Activated naive CD4-positive, alpha-beta T cell treated with anti-CD3 and anti-CD28 coated beads for 36 hours (primary cell): ENCODE results near the gene CLDN17. TPM values are rescaled to one million over a fixed set of nuclear protein-coding genes. Genes with fewer than 3 reads are reported as not detected.

Experiments used
- CTCF ChIA-PET: fragments of 350-600 bp; sonication (Branson Sonifier 250); formaldehyde crosslinking; loops from one replicate; lab custom pipeline; 2021; ENCODE audit warnings: antibody characterized with exemption; lab: Charles Lee
- DNase-seq: peaks from one replicate; pipeline ENCODE4 v3.0.0-alpha.2; 2020
- H3K27ac Mint-ChIP-seq: one replicate; pipeline ENCODE4 v1.8.0; 2021; ENCODE audit warnings: mild to moderate bottlenecking, mixed read lengths
- H3K27me3 Mint-ChIP-seq: one replicate; pipeline ENCODE4 v1.8.0; 2021; ENCODE audit warnings: low read depth, mixed read lengths
- H3K36me3 Mint-ChIP-seq: one replicate; pipeline ENCODE4 v1.8.0; 2021; ENCODE audit warnings: low read depth, mixed read lengths
- H3K4me1 Mint-ChIP-seq: one replicate; pipeline ENCODE4 v1.8.0; 2021; ENCODE audit warnings: low read depth, mixed read lengths
- H3K4me3 Mint-ChIP-seq: one replicate; pipeline ENCODE4 v1.8.0; 2021; ENCODE audit warnings: mild to moderate bottlenecking, moderate library complexity, mixed read lengths
- H3K9me3 Mint-ChIP-seq: one replicate; pipeline ENCODE4 v1.8.0; 2021; ENCODE audit warnings: mixed read lengths
- intact Hi-C: fragments of 100-400 bp; cut with micrococcal nuclease; formaldehyde crosslinking; loops from one replicate; pipeline ENCODE4 v1.15.1; 2023
- total RNA-seq, 2 experiments: library from RNA; stranded (reverse); gene quantifications; one replicate each; pipeline ENCODE4 v1.2.3, GENCODE V29; 2021

CLDN17 gene
- total RNA-seq, 2 experiments from 2014 or later, result not detected

GRCh38 chr21:30168086-30168485 lies 1.5 kb upstream of the CLDN17 start:
- H3K9me3 Mint-ChIP-seq, result no peaks in the 10 kb centered on the region
- H3K27me3 Mint-ChIP-seq, result peaks cover 2% of the 10 kb centered on the region
- no peaks in the 10 kb centered on the region for H3K36me3 Mint-ChIP-seq
- no peaks in the 10 kb centered on the region for H3K4me1 Mint-ChIP-seq
- no peak overlapping the region for H3K4me3 Mint-ChIP-seq
- CTCF ChIA-PET, result interaction anchor here (0.6 kb wide), 1 partner anchor 48 kb away, joined by 3 read pairs; the partner anchor contains the start of gene CLDN8
- no peak for DNase-seq
- no peak overlapping the region for H3K27ac Mint-ChIP-seq
- intact Hi-C loops, result no loop called here

GRCh38 chr21:30166171-30166570 lies 434 bp downstream of the CLDN17 start:
- Mint-ChIP-seq H3K4me1 (no peaks in the 10 kb centered on the region), H3K27me3 (peaks cover 4% of the 10 kb centered on the region)

GRCh38 chr21:30164796-30165195 lies 1.8 kb downstream of the CLDN17 start:
- Mint-ChIP-seq H3K4me1 (no peaks in the 10 kb centered on the region), H3K4me3 (no peak overlapping the region), H3K27ac (no peak overlapping the region), H3K9me3 (no peaks in the 10 kb centered on the region), H3K27me3 (peaks cover 4% of the 10 kb centered on the region), H3K36me3 (no peaks in the 10 kb centered on the region)
- no peak for DNase-seq
- intact Hi-C loops, result no loop called here
- CTCF ChIA-PET, result no interaction called here

More at GRCh38 chr21:30166171-30166570, 434 bp downstream of the CLDN17 start:
- Mint-ChIP-seq H3K9me3 (no peaks in the 10 kb centered on the region), H3K36me3 (no peaks in the 10 kb centered on the region), H3K4me3 (no peak overlapping the region), H3K27ac (no peak overlapping the region)
- no peak for DNase-seq
- CTCF ChIA-PET, result no interaction called here
- intact Hi-C loops, result no loop called here

GRCh38 chr21:30153697-30154340 lies 12.8 kb downstream of the CLDN17 start:
- no peaks in the 10 kb centered on the region for H3K4me1 Mint-ChIP-seq
- CTCF ChIA-PET, result no interaction called here
- intact Hi-C loops, result no loop called here
- no peaks in the 10 kb centered on the region for H3K27me3 Mint-ChIP-seq
- no peaks in the 10 kb centered on the region for H3K9me3 Mint-ChIP-seq
- H3K4me3 Mint-ChIP-seq, result no peak overlapping the region
- no peak overlapping the region for H3K27ac Mint-ChIP-seq
- no peak for DNase-seq
- no peaks in the 10 kb centered on the region for H3K36me3 Mint-ChIP-seq

- DNase-seq, result no peak
- Mint-ChIP-seq H3K4me3 (no peak overlapping the region), H3K9me3 (no peaks in the 10 kb centered on the region), H3K27me3 (no peaks in the 10 kb centered on the region), H3K4me1 (no peaks in the 10 kb centered on the region), H3K36me3 (no peaks in the 10 kb centered on the region), H3K27ac (no peak overlapping the region)
- intact Hi-C loops, result no loop called here
- CTCF ChIA-PET, result no interaction called here
Observed at GRCh38 chr21:30152792-30153191, 13.8 kb downstream of the CLDN17 start.

GRCh38 chr21:30148906-30149305 lies 17.7 kb downstream of the CLDN17 start:
- H3K27ac Mint-ChIP-seq, result no peak overlapping the region
- no peak overlapping the region for H3K4me3 Mint-ChIP-seq
- CTCF ChIA-PET, result no interaction called here
- H3K36me3 Mint-ChIP-seq, result no peaks in the 10 kb centered on the region
- intact Hi-C loops, result no loop called here
- no peaks in the 10 kb centered on the region for H3K27me3 Mint-ChIP-seq
- no peak for DNase-seq
- no peaks in the 10 kb centered on the region for H3K4me1 Mint-ChIP-seq
- no peaks in the 10 kb centered on the region for H3K9me3 Mint-ChIP-seq

GRCh38 chr21:30146558-30147282 lies 19.9 kb downstream of the CLDN17 start:
- DNase-seq, result no peak
- Mint-ChIP-seq H3K4me3 (no peak overlapping the region), H3K9me3 (no peaks in the 10 kb centered on the region), H3K4me1 (no peaks in the 10 kb centered on the region), H3K27me3 (no peaks in the 10 kb centered on the region), H3K36me3 (no peaks in the 10 kb centered on the region), H3K27ac (no peak overlapping the region)
- intact Hi-C loops, result no loop called here
- CTCF ChIA-PET, result no interaction called here

- Mint-ChIP-seq H3K9me3 (no peaks in the 10 kb centered on the region), H3K27me3 (peaks cover 3% of the 10 kb centered on the region), H3K4me3 (no peak overlapping the region), H3K27ac (no peak overlapping the region), H3K36me3 (no peaks in the 10 kb centered on the region), H3K4me1 (no peaks in the 10 kb centered on the region)
- no peak for DNase-seq
- intact Hi-C loops, result no loop called here
- CTCF ChIA-PET, result no interaction called here
Observed at GRCh38 chr21:30138483-30138882, 28.1 kb downstream of the CLDN17 start.

GRCh38 chr21:30129246-30129645 lies 37.4 kb downstream of the CLDN17 start:
- DNase-seq, result no peak
- Mint-ChIP-seq H3K27me3 (peaks cover 3% of the 10 kb centered on the region), H3K36me3 (no peaks in the 10 kb centered on the region), H3K4me1 (no peaks in the 10 kb centered on the region), H3K27ac (no peak overlapping the region), H3K9me3 (peaks cover 2% of the 10 kb centered on the region), H3K4me3 (no peak overlapping the region)
- intact Hi-C loops, result no loop called here
- CTCF ChIA-PET, result interaction anchor here (0.6 to 0.7 kb wide), 2 partner anchors 84 to 1218 kb away, joined by 3 read pairs; no protein-coding TSS in a partner anchor

- Mint-ChIP-seq H3K27ac (no peak overlapping the region), H3K4me3 (no peak overlapping the region), H3K9me3 (peaks cover 2% of the 10 kb centered on the region), H3K27me3 (peaks cover 5% of the 10 kb centered on the region), H3K36me3 (no peaks in the 10 kb centered on the region), H3K4me1 (no peaks in the 10 kb centered on the region)
- CTCF ChIA-PET, result no interaction called here
- intact Hi-C loops, result no loop called here
- DNase-seq, result no peak
Observed at GRCh38 chr21:30126576-30126975, 40.0 kb downstream of the CLDN17 start.

GRCh38 chr21:30117631-30118030 lies 49.0 kb downstream of the CLDN17 start:
- H3K9me3 Mint-ChIP-seq, result no peaks in the 10 kb centered on the region
- no peaks in the 10 kb centered on the region for H3K4me1 Mint-ChIP-seq
- no peak overlapping the region for H3K27ac Mint-ChIP-seq
- intact Hi-C loops, result no loop called here
- DNase-seq, result no peak
- peaks cover 5% of the 10 kb centered on the region for H3K27me3 Mint-ChIP-seq
- no peaks in the 10 kb centered on the region for H3K36me3 Mint-ChIP-seq
- H3K4me3 Mint-ChIP-seq, result no peak overlapping the region
- CTCF ChIA-PET, result no interaction called here

GRCh38 chr21:30116479-30116878 lies 50.1 kb downstream of the CLDN17 start:
- H3K4me1 Mint-ChIP-seq, result no peaks in the 10 kb centered on the region
- no peak overlapping the region for H3K4me3 Mint-ChIP-seq
- CTCF ChIA-PET, result no interaction called here
- no peaks in the 10 kb centered on the region for H3K9me3 Mint-ChIP-seq
- intact Hi-C loops, result no loop called here
- no peaks in the 10 kb centered on the region for H3K27me3 Mint-ChIP-seq
- H3K27ac Mint-ChIP-seq, result no peak overlapping the region
- no peak for DNase-seq
- no peaks in the 10 kb centered on the region for H3K36me3 Mint-ChIP-seq
